ENCODE data around the gene GOLGA6A. TPM values are rescaled to one million over a fixed set of nuclear protein-coding genes. Genes with fewer than 3 reads are reported as not detected.

GOLGA6A gene
- total and polyA plus RNA-seq, 3 donors from 2014 or later = 24.6 to 42.4 (median 32.4) TPM

Small RNAs within 50 kb of the gene (small RNA-seq; reads per million reads assigned to genes)
- 0 reads per million in 2 donors for gene RN7SL429P

Other genes starting within 250 kb of the GOLGA6A start
- gene TBC1D21, start 209.0 kb downstream of the GOLGA6A start, total RNA-seq = 10 to 100 TPM; 17.9 to 47.6 TPM
- gene TBC1D21, start 209.0 kb downstream of the GOLGA6A start, polyA plus RNA-seq (ENCODE audit: insufficient read depth, low read depth, low replicate concordance) = 80.2 TPM
- 10 to 100 TPM; 13.9 to 14.9 TPM for gene LOXL1, start 156.1 kb downstream of the GOLGA6A start, total RNA-seq
- 56.8 TPM for gene LOXL1, start 156.1 kb downstream of the GOLGA6A start, polyA plus RNA-seq (ENCODE audit: insufficient read depth, low read depth, low replicate concordance)
- gene STOML1, start 90.3 kb downstream of the GOLGA6A start, total RNA-seq = 10 to 100 TPM; 18.2 to 20.1 TPM
- gene STOML1, start 90.3 kb downstream of the GOLGA6A start, polyA plus RNA-seq (ENCODE audit: insufficient read depth, low read depth, low replicate concordance) = 25.6 TPM
- gene PML, start 87.8 kb downstream of the GOLGA6A start, total RNA-seq = 10 to 100 TPM; 53.9 to 59.5 TPM
- 20.9 TPM for gene PML, start 87.8 kb downstream of the GOLGA6A start, polyA plus RNA-seq (ENCODE audit: insufficient read depth, low read depth, low replicate concordance)
- 10 to 100 TPM; 12.8 to 17.7 TPM for gene ISLR2, start 48.0 kb upstream of the GOLGA6A start, total RNA-seq
- gene ISLR2, start 48.0 kb upstream of the GOLGA6A start, polyA plus RNA-seq (ENCODE audit: insufficient read depth, low read depth, low replicate concordance) = 26.1 TPM
- 10 to 100 TPM; 24.0 to 39.5 TPM for gene ISLR, start 91.2 kb upstream of the GOLGA6A start, total RNA-seq
- gene ISLR, start 91.2 kb upstream of the GOLGA6A start, polyA plus RNA-seq (ENCODE audit: insufficient read depth, low read depth, low replicate concordance) = 73.7 TPM
- gene STRA6, start 120.2 kb upstream of the GOLGA6A start, total RNA-seq = 1 to 10 TPM; 4.1 to 9.3 TPM
- 14.1 TPM for gene STRA6, start 120.2 kb upstream of the GOLGA6A start, polyA plus RNA-seq (ENCODE audit: insufficient read depth, low read depth, low replicate concordance)
- gene CCDC33, start 153.8 kb upstream of the GOLGA6A start, total RNA-seq = 10 to 100 TPM; 11.6 to 18.5 TPM
- 41.3 TPM for gene CCDC33, start 153.8 kb upstream of the GOLGA6A start, polyA plus RNA-seq (ENCODE audit: insufficient read depth, low read depth, low replicate concordance)

Measured in testis (tissue), 3 donors.